ENCODE data around the gene PAXX.

The PAXX gene

GRCh38 chr9:136945333-136946227, 46.6 kb upstream of the PAXX start:
- Histone ChIP-seq H3K4me1 (peaks cover 4% of the 10 kb centered on the region; the same call in 1 of the 2 replicates), H3K4me3 (ENCODE audit: low read depth, low read length) (no peak overlapping the region), H3K36me3 (peaks cover 24% of the 10 kb centered on the region), H3K9me3 (no peaks in the 10 kb centered on the region), H3K27me3 (no peaks in the 10 kb centered on the region)
- TF ChIP-seq CTCF (IDR thresholded peaks at IDR 0.05; ENCODE audit: low read depth, low read length): no peak
- no peak for DNase-seq

DNA sequence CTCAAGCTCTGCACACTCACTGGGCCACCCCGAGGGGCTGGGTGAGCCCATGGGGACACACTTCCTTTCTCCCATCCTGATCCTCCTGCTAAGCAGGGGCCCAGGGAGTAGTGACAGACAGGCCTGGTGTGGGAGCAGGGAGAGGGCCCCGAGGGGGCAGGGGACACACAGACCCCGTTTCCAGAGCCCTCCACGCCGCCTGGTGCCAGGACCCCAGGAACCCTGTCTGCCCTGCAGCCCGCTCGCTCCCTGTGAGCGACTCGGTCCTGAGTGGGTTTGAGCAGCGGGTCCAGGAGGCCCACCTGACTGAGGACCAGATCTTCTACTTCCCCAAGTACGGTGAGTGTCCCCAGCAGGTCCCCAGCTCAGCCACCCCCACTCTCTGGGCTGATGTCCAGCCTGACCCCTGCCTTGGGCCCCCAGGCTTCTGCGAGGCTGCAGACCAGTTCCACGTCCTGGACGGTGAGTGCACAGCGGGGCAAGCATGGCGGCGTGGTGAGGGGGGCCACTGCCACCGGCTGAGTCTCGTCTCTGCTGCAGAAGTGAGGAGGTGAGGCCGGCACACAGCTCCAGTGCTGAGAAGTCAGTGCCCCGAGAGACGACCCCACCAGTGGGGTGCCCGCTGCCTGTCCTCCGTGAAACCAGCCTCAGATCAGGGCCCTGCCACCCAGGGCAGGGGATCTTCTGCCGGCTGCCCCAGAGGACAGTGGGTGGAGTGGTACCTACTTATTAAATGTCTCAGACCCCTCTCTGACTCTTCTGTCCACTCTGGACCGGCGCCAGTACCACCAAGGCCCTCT, 45.8 kb upstream of the PAXX start:
- Histone ChIP-seq H3K4me1 (peaks cover 5% of the 10 kb centered on the region; the same call in 1 of the 2 replicates), H3K36me3 (peaks cover 16% of the 10 kb centered on the region), H3K9me3 (no peaks in the 10 kb centered on the region), H3K4me3 (ENCODE audit: low read depth, low read length) (no peak overlapping the region), H3K27me3 (no peaks in the 10 kb centered on the region)
- TF ChIP-seq CTCF (IDR thresholded peaks at IDR 0.05; ENCODE audit: low read depth, low read length): no peak
- peak; percentile 16 for DNase-seq

DNA sequence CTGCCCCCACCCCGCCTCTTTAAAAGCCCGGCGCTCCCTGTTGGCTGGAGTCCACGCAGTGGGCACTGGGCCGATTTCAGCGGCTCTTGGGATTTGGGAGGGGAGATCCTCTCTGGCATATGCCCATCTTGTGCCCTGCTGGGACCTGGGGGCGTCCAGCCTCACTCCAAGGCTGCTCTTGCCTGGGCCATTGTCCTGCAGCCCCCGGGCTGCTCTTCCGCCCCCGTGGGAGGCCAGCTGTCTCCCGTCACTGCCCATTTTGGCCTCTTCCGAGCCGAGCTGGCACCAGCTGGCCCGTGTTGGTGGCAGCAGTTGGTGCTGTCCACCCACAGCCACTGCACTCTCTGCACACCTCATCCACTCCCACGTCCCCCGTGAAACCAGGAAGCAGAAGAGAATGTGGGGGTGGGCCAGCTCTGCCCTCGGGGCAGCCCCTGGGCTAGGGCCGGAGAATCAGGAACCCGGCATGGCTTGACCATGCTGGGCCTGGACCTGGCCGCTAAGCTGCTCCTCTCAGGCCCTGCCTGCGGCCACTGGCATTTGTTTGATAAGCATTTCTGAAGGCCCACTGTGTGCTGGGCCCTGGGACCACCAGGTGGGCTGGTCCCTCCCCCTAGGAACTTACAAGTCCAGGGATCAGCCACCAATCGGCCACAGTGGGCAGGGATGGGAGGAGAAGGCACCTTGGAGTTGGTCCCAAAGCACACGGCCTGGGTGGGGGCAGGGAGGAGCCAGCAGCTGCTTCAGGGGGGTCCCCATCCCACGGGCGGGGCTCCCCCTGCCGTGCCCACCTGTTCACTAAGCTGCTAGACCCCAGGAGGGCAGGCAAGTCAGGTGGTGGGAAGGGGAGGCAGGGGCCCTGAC, 45.0 kb upstream of the PAXX start:
- Histone ChIP-seq H3K9me3 (no peaks in the 10 kb centered on the region), H3K36me3 (peaks cover 7% of the 10 kb centered on the region), H3K4me3 (ENCODE audit: low read depth, low read length) (no peak overlapping the region), H3K27me3 (no peaks in the 10 kb centered on the region), H3K4me1 (peaks cover 9% of the 10 kb centered on the region)
- no peak for TF ChIP-seq CTCF (IDR thresholded peaks at IDR 0.05; ENCODE audit: low read depth, low read length)
- peak; percentile 10 for DNase-seq

DNA sequence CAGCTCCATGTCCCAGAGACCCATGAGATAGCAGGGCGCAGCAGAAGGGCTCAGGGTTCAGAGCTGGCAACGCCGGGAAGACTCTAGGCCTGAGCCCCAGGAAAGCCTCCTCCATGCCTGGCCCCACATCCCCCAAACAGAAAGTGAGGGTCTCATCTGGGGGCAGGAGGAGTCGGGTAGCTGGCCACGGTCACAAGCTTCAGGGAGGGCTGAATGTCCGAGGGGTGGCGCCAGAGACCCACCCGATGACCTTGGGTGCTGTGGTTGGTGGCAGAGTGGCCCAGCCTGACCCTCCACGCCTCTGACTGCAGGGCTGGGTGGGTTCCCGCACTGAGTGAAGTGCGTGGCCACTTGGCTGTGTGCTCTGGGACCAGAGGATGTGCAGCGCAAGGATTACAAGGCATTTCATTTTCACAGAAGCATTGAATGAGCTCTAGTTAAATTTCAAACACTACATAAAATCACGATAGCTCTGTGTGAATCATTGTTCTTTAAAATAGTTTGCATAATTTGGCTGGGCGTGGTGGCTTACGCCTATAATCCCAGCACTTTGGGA, 44.2 kb upstream of the PAXX start:
- peak; percentile 67 for DNase-seq
- peaks cover 10% of the 10 kb centered on the region for H3K4me1 ChIP-seq
- H3K36me3 ChIP-seq: no peaks in the 10 kb centered on the region; the same call in 1 of the 2 replicates
- no peak overlapping the region for H3K4me3 ChIP-seq (ENCODE audit: low read depth, low read length)
- TF ChIP-seq CTCF (IDR thresholded peaks at IDR 0.05; ENCODE audit: low read depth, low read length): peak; percentile 55
- H3K9me3 ChIP-seq: no peaks in the 10 kb centered on the region
- H3K27me3 ChIP-seq: no peaks in the 10 kb centered on the region

DNA sequence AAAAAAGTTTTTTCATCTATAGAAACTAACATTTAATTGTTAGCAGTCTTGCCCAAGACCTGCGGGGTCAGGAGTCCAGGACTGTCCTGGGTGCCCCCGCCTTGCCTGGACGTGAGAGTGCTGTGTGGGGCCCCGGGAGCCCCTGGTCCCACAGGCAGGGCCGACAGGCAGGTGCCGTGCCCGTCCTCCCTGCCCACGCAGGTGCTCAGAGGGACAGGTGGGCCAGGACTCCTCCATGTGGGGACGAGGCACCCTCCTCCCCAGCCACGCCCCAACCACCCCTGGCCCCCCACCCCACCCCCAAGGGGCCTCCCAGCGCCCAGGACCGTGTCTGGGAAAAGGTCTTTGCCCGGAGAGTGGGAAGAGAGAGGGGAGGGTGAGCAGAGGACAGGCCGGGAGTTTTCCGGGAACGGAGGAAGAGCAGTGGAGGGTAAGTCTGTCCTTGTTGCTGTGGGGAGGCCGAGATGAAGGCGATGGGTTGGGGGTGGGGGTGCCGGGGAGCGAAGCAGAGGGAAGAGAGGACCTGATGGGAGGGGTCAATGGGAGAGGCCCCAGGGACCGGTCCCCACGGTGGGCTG, 42.9 kb upstream of the PAXX start:
- H3K4me1 ChIP-seq: peaks cover 10% of the 10 kb centered on the region
- no peak for DNase-seq
- TF ChIP-seq CTCF (IDR thresholded peaks at IDR 0.05; ENCODE audit: low read depth, low read length): no peak
- no peaks in the 10 kb centered on the region for H3K27me3 ChIP-seq
- H3K9me3 ChIP-seq: no peaks in the 10 kb centered on the region
- H3K4me3 ChIP-seq (ENCODE audit: low read depth, low read length): peak overlapping the region; percentile 57
- no peaks in the 10 kb centered on the region for H3K36me3 ChIP-seq

Measured in BE2C (cell line).